GM19193 (cell line): ENCODE measurements around the gene TARM1.

Source experiments
- POLR2A ChIP-seq: IDR thresholded peaks from 4 replicates; pipeline ENCODE4 v1.6.1; 2011; ENCODE audit not compliant: insufficient read depth, insufficient read length; ENCODE audit errors: extremely low read depth

Gene TARM1

DNA sequence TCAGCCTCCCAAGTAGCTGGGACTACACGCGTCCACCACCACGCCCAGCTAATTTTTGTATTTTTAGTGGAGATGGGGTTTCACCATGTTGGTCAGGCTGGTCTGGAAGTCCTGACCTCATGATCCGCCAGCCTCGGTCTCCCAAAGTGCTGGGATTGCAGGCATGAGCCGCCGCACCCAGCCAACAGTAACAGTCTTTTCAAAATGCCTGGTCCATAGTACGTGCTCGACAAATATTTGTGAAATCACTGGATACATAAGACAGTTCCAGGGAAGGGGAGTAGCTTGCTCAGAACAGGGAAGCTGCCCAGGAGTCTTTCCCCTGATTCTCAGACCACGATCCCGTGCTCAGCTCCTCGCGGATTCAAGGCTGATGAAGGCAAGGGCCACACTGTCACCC lies 59.2 kb downstream of the TARM1 start:
- TF ChIP-seq POLR2A, result no peak

DNA sequence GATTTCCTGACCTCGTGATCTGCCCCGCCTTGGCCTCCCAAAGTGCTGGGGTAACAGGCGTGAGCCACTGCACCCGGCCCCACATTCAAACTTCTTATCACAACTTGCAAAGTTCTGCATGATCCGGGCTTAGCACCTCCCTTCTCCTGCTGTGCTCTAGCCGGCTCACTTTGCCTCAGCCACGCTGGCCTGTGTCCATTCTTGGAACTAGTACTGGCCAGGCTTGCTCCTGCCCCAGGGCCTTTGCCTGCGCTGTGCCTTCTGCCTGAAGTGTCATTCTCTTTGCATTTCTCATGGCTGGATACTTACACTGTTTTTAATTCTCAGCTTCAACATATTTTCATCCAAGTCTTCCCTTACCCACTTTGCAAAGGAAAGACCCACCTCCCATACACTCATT lies 59.8 kb downstream of the TARM1 start:
- no peak for TF ChIP-seq POLR2A
